ENCODE data around the gene TDRD7. TPM values are rescaled to one million over a fixed set of nuclear protein-coding genes. Genes with fewer than 3 reads are reported as not detected.

TDRD7 gene
- total and polyA plus RNA-seq, 2 of the 8 experiments (the other 6 are each of a cell fraction or from before 2014, with no cell fraction given): 1.2 to 2.3 TPM

DNA sequence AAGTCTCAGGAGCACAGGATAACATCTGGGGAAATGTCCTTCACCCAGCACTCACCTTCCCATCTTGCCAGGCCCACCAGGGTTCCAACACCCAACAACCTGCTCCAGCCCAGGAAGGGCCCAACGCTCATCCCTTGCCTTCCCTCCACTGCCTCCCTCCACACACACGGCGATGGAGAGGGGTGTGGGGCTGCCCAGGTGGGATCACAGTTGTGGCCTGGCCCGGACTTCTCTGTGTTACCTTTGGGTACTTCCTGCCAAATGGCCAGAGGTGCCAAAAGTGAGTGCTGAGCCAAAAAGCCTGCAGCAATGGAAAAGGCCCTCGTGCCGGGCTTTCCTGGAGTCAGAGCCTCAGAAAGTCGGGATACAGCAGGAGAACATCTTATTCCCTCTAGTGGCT is 15.6 kb upstream of the TDRD7 start:
- no peaks in the 10 kb centered on the region for H3K9me3 ChIP-seq (ENCODE audit: insufficient read depth in 2 of 2, low read depth in 1 of 2, low read length in 1 of 2)
- H4K91ac ChIP-seq (replicated peaks; ENCODE audit: insufficient read length, low read length): no peak overlapping the region
- H3K4me2 ChIP-seq (ENCODE audit: insufficient read depth in 1 of 2, low read depth in 2 of 2, low read length in 2 of 2): no peak overlapping the region
- no peak overlapping the region for H3K56ac ChIP-seq (replicated peaks; ENCODE audit: insufficient read length, low read depth, low read length)
- no peak overlapping the region for H3K4me3 ChIP-seq (ENCODE audit: extremely low read depth in 1 of 4, insufficient read depth in 2 of 4, low read depth in 3 of 4, low read length in 4 of 4)
- no peak overlapping the region for H2BK15ac ChIP-seq (ENCODE audit: low read length)
- no peak overlapping the region for H2AFZ ChIP-seq (ENCODE audit: low read length)
- H4K20me1 ChIP-seq (replicated peaks in 1 of 2; ENCODE audit: control insufficient read depth in 1 of 2, insufficient read depth in 2 of 2, low read length in 2 of 2): no peaks in the 10 kb centered on the region
- H3K23me2 ChIP-seq (ENCODE audit: low read depth, low read length): no peaks in the 10 kb centered on the region
- POLR2A ChIA-PET (ENCODE audit: partially characterized antibody): interaction anchor here (1.4 kb wide), 1 partner anchor 174 kb away, joined by 3 read pairs; no protein-coding TSS in a partner anchor
- CTCF ChIA-PET (ENCODE audit: partially characterized antibody): interaction anchor here (2.9 to 10.9 kb wide), 2 partner anchors 10 to 12 kb away, joined by 13 to 140 read pairs; no protein-coding TSS in a partner anchor
- no peak overlapping the region for H3K9ac ChIP-seq (replicated peaks in 1 of 4; ENCODE audit: extremely low read depth in 1 of 4, low read depth in 3 of 4, low read length in 3 of 4)
- no peak for FAIRE-seq
- H4K8ac ChIP-seq (ENCODE audit: extremely low read depth, insufficient read depth, low read length): no peak overlapping the region
- no peak overlapping the region for H3K27ac ChIP-seq (ENCODE audit: low read depth, low read length)
- no peaks in the 10 kb centered on the region for H3K79me2 ChIP-seq (ENCODE audit: control insufficient read depth in 1 of 2, insufficient read depth in 2 of 2, low read length in 2 of 2)
- no peak overlapping the region for H3K23ac ChIP-seq (ENCODE audit: insufficient read length)
- no peak overlapping the region for H4K5ac ChIP-seq (ENCODE audit: insufficient read length, low read depth, low read length)
- no peak overlapping the region for H2BK12ac ChIP-seq (ENCODE audit: low read depth, low read length)
- no peak overlapping the region for H3K14ac ChIP-seq (ENCODE audit: insufficient read length)
- no peaks in the 10 kb centered on the region for H3K36me3 ChIP-seq (ENCODE audit: control insufficient read depth in 2 of 4, insufficient read depth in 4 of 4, low read length in 3 of 4)
- 84% methylated on average over 7 of the region's 7 CpGs; no CpG with 5 or more reads in 1 of the 2 experiments for WGBS, 2 experiments (ENCODE audit: extremely low coverage in 1 of 2, insufficient coverage in 1 of 2, insufficient read length in 1 of 2, insufficient replicate concordance in 2 of 2, low coverage in 1 of 2, low lambda C conversion rate in 2 of 2, missing lambda C conversion rate in 1 of 2)
- no peak overlapping the region for H2AK5ac ChIP-seq (ENCODE audit: low read depth, low read length)
- peaks cover 0 to 1% (median 0%) of the 10 kb centered on the region in 4 experiments; a peak in 1 of 7 replicates for H3K27me3 ChIP-seq (replicated peaks in 1 of 4; ENCODE audit: control insufficient read depth in 3 of 4, extremely low read depth in 1 of 4, insufficient read depth in 3 of 4, low read length in 3 of 4)
- H2BK5ac ChIP-seq (ENCODE audit: low read depth, low read length): no peak overlapping the region
- H3K4ac ChIP-seq (replicated peaks; ENCODE audit: insufficient read length, low read depth, low read length): no peak overlapping the region
- H2BK120ac ChIP-seq (replicated peaks; ENCODE audit: low read depth, low read length): no peak overlapping the region
- DNase-seq (ENCODE audit: low read depth in 1 of 2, low spot score in 2 of 2): no peak
- no peaks in the 10 kb centered on the region for H3K79me1 ChIP-seq (ENCODE audit: low read depth, low read length)
- H3K18ac ChIP-seq (ENCODE audit: extremely low read depth, low read length): no peak overlapping the region
- H3K4me1 ChIP-seq (replicated peaks in 1 of 4; ENCODE audit: control insufficient read depth in 3 of 4, insufficient read depth in 4 of 4, low read length in 3 of 4): peaks cover 0 to 5% (median 0%) of the 10 kb centered on the region in 4 experiments; a peak in 1 of 7 replicates
- H2BK20ac ChIP-seq (ENCODE audit: low read length): no peak overlapping the region
- TF ChIP-seq TAF1 (IDR thresholded peaks at IDR 0.05; ENCODE audit: low read depth, low read length): no peak

All from H1 (cell line).